ENCODE measurements around the gene DHCR24. TPM values are rescaled to one million over a fixed set of nuclear protein-coding genes. Genes with fewer than 3 reads are reported as not detected.

Gene DHCR24
- total RNA-seq, 1 donor from 2014 or later, result 18.8 TPM

DNA sequence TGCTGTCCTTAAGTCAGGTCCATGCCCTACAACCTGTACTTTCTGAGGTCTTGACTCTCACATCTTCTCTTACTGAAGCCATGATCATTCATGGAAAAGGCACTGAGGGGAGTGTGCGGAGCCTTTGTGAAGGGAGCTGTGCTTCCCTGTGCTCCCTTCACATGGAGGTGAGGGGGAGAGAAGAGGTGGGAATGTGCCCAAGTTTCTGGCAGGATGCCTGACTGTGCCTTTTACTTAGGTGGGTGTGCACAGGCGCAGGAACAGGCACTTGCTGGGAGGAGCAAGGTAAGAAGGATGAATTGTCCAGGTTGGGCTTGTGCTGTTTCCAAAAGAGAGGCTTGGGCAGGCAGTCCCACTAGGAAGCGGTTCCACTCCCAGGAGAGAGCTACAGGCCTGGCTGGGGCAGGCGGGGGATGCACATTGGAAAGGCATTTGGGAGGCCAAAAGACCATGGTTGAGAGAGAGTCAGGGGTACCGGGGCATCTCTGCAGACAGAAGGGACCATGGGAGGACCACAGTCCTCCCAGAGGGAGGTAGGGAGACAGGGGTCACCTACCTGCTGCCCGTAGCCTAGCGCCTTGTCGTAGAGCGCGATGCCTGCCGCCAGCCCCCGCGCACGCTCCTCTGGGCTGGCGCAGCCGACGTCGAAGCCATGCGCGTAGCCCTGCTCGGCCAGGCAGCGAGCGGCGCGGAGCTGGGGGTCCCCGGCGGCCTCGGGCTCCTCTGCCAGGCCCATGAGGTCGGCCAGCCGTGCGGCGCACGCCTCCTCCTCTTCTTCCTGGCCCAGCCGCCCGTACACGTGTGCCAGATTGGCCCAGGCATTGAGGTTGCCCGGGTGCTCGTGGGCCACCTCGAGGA lies 86.7 kb downstream of the DHCR24 start:
- DNase-seq (ENCODE audit: low spot score), result no peak

Other genes with a start within 250 kb of the DHCR24 start
- 4.1 TPM for gene MROH7, start 245.4 kb downstream of the DHCR24 start, total RNA-seq (ENCODE audit: insufficient read depth, low replicate concordance)
- gene TTC4, start 171.3 kb downstream of the DHCR24 start, total RNA-seq (ENCODE audit: insufficient read depth, low replicate concordance), result 17.6 TPM
- 1.9 TPM for gene PARS2, start 122.7 kb downstream of the DHCR24 start, total RNA-seq (ENCODE audit: insufficient read depth, low replicate concordance)
- gene TTC22, start 85.9 kb downstream of the DHCR24 start, total RNA-seq (ENCODE audit: insufficient read depth, low replicate concordance), result 1.7 TPM
- 12.0 TPM for gene TMEM61, start 93.4 kb upstream of the DHCR24 start, total RNA-seq (ENCODE audit: insufficient read depth, low replicate concordance)
- gene BSND, start 111.7 kb upstream of the DHCR24 start, total RNA-seq (ENCODE audit: insufficient read depth, low replicate concordance), result 0.24 TPM
- gene PCSK9, start 152.4 kb upstream of the DHCR24 start, total RNA-seq (ENCODE audit: insufficient read depth, low replicate concordance), result 2.6 TPM

Measured in umbilical cord (tissue), 2 donors.